GM18511 (cell line): ENCODE measurements around the gene ERP29.
"Not testable (repeated sequence)": the region's sequence is repeated elsewhere in the genome, so short reads cannot be mapped to it uniquely, and the experiment has no call there.

Experiments used
- ATAC-seq: cut with Tn5 transposase; IDR thresholded peaks from one replicate; pipeline ENCODE4 v1.9.1; 2021; ENCODE audit warnings: mild to moderate bottlenecking, moderate library complexity; ENCODE audit not compliant: unreplicated experiment

The ERP29 gene

DNA sequence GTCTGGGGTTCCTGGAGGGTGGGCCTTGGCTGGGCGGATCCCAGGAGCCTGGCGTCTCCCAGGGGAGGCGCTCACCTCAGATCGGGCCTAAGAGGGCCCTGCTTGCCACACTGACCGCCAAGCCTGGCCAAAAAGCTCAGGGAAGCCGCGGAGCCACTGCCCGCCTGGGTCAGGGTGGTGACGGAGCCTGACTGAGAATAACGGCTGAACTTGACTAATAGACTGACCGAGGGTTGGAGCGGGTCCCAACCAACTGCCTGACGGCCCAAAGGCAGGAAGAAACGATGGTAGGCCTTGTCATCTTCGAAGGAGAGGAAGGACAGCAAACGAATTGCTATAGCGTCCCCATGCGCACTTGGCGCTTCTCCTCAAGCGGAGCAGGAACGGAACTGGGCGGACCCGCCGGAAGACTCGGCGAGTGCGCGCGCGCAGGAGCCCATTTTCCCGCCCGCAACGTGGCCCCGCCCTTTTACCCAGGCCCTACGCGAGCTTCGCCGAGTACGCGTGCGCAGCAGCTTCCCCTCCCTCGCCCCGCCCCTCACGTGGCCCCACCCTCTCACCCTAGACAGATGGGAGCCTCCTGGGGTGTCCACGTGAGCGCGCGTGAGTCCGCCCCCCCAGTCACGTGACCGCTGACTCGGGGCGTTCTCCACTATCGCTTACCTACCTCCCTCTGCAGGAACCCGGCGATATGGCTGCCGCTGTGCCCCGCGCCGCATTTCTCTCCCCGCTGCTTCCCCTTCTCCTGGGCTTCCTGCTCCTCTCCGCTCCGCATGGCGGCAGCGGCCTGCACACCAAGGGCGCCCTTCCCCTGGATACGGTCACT is at the start of gene ERP29, which contains the start of gene TMEM116:
Gene ERP29 (plus strand): TSS at position 652 of the 826 bp plus-strand sequence. CDS start 40 bp downstream, at position 692.
Gene TMEM116 (minus strand): TSS at position 391 of the 826 bp plus-strand sequence. CDS start 7,895 bp downstream, outside the sequence.
- peak; percentile 67 for ATAC-seq

GRCh38 chr12:111964935-111965334 is 48.3 kb upstream of the ERP29 start:
- ATAC-seq = no peak

DNA sequence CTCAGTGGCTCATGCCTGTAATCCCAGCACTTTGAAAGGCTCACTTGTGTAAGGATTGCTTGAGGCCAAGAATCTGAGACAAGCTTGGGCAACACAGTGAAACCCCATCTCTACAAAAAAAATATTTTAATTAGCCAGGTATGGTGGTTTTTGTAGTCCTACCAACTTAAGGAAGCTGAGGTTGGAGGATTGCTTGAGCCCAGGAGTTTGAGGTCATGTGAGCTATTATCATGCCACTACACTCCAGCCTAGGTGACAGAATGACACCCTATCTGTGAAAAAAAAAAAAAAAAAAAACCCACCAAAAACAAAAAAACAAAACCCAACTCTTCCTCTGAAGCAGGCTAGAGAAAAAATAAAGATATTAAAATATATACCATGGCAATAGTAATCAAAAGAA is 41.4 kb upstream of the ERP29 start:
- no peak for ATAC-seq

DNA sequence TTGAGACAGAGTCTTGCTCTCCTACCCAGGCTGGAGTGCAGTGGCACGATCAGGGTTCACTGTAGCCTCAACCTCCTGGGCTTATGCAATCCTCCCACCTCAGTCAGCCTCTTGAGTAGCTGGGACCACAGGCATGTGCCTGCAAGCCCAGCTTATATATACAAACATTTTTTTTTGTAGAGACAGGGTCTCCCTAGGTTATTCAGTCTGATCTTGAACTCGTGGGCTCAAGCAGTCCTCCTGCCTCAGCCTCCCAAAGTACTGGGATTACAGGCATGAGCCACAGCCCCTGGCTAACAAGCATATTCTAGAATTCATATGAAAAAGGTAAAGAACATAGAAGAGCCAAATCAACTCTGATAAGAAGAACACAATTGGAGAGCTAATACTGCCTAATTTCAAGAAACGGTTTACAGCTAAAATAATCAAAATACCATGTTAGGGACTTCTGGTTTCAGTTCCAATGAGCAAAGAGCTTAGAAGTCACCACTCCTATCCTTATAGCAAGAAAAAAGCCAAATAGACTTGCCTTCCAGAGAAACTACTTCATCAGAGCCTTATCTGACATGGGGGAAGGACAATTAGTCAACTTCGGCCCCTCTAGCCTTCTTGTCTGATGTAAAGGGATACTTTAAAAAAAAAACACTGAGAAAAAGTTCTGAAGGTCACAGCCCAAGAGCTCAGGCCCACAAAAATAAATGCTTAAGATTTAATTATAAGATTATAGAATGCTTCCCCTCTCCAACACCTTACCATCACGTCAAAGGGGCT is 37.9 kb upstream of the ERP29 start:
- no peak for ATAC-seq

GRCh38 chr12:111976291-111976690 is 36.9 kb upstream of the ERP29 start:
- ATAC-seq = no peak

DNA sequence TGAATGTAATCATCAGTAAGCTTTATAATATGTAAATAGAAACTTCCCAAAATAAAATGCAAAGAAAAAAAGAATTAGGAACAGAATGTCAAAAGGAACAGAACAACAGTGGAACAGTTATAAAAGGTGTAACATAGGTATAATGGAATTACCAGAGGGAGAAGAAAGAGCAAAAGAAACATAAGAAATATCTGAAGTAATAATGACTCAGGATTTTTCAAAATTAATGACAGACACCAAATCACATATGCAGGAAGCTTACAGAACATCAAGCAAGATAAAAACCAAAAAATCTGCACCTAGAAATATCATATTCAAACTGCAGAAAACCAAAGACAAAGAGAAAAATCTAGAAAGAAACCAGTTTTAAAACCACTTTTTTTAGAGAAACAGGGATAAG is 36.4 kb upstream of the ERP29 start:
- ATAC-seq = no peak

DNA sequence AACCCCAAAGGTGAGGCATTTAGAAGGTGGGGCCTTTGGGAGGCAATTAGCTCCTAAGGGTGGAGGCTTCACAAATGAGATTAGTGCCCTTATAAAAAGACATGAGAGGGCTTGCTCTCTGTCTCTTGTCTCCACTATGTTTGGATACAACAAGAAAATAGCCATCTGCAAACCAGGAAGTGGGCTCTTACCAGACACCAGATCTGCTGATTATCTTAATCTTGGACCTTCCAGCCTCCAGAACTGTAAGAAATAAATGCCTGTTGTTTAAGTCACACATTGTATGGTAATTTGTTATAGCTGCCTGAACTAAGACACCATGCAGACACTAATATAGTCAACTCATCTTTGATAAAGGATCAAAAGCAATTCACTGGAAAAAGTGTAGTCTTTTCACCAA is 34.7 kb upstream of the ERP29 start:
- ATAC-seq = no peak

GRCh38 chr12:111980598-111980997 is 32.6 kb upstream of the ERP29 start:
- ATAC-seq = no peak

DNA sequence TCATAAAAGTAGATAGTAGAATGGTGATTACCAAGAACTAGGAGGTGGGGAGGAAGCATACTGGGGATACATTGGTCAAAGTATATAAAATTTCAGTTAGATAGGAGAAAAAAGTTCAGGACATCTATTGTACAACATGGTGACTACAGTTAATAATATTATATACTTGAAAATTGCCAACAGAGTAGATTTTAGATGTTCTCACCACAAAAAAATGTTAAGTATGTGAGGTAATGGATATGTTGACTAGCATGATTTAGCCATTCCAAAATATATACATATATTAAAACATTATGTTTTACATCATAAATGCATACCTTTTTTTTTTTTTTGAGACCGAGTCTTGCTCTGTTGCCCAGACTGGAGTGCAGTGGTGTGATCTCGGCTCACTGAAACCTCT is 31.2 kb upstream of the ERP29 start:
- no peak for ATAC-seq

GRCh38 chr12:111984820-111985219 is 28.4 kb upstream of the ERP29 start:
- no peak for ATAC-seq

DNA sequence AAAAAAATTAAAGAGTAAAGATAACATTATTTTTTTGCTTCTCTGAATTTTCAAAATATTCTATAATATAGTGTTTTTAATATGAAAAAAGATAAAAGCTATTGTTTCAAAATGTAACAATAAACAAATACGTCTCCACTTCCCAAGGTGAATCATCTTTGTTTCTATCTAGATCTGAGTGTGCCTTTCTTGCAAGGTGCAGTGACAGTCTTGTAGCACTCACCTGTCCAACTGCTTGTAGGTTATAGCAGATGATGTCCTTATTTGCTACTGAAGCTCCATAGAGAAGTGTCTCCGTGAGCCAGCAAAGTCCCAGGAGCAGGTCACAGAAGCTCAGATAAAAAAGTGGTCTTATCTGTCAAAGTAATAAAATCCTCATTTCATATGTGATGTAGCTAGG is 21.7 kb upstream of the ERP29 start:
- ATAC-seq = no peak

DNA sequence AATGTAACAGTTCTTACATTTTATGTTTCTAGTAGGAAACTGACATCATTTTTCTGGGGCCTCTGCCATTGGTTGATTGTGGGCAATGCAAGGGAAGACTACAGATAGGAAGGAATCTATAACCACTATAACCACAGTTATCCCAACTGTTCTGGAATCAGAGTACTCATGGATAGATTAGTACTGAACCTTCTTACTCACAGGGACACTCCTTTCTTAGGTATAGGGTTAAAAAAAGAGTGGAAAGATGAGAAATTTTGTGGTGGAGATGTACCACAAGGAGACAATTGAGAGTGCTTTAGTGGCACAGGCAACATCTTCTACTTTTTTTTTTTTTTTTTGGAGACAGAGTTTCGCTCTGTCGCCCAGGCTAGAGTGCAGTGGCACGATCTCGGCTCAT is 21.3 kb upstream of the ERP29 start:
- ATAC-seq = no peak

DNA sequence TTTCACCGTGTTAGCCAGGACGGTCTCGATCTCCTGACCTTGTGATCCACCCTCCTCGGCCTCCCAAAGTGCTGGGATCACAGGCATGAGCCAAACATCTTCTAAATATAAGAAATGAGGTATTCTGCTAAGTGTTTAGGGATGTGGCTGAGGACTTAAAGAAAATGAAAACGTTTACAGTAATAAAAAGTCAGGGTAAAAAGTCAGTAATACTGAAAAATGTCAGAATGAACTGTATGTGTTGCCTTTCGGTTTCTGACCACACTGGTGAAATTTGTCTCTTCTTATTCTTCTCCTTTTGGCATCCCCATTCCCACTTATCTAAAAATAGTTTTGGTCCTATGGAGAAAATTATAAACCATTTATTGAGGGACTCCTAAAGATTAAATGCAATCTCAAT is 20.8 kb upstream of the ERP29 start:
- ATAC-seq = no peak

GRCh38 chr12:111993292-111994150 is 19.7 kb upstream of the ERP29 start:
- ATAC-seq = peak; percentile 73

GRCh38 chr12:111994211-111995111 is 18.8 kb upstream of the ERP29 start:
- ATAC-seq = peak; percentile 10

DNA sequence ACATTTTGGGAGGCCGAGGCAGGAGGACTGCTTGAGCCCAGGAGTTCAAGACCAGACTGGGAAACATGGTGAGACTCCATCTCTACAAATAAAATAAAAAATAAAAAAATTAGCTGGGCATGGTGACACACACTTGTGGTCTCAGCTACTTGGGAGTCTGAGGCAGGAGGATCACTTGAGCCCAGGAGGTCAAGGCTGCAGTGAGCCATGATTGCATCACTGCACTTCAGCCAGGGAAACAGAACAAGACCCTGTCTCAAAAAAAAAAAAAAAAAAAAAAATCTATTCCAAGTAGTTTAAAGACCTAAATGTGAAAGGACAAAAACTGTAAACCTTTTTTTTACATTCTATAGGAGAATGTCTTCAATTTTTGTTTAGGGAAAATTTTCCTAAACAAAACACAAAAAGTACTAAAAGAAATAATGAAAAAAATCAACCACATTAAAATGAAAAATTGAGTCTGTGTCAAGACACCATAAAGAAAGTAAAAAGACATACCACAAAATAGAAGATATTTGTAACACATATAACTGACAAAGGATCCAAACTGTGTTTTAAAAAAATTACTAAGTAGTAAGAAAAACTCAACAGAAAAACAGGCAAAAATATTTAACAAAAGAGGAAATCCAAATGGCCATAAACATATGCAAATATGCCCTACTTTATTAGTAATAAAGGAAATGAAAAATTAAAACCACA is 17.3 kb upstream of the ERP29 start:
- ATAC-seq = no peak

DNA sequence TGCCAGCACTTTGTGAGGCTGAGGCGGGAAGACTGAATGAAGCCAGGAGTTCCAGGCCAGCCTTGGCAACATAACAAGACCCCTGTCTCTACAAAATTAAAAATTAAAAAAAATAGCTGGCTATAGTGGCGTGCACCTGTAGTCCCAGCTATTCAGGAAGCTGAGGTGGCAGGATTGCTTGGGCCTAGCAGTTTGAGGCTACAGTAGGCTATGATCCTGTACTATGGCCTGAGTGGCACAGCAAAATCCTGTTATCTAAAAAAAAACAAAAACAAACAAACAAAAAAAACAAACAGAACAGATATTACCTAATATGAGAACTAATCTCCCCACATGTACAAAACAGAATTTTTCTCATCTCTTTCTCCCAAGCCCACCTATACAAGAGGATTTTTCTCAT is 15.9 kb upstream of the ERP29 start:
- no peak for ATAC-seq

DNA sequence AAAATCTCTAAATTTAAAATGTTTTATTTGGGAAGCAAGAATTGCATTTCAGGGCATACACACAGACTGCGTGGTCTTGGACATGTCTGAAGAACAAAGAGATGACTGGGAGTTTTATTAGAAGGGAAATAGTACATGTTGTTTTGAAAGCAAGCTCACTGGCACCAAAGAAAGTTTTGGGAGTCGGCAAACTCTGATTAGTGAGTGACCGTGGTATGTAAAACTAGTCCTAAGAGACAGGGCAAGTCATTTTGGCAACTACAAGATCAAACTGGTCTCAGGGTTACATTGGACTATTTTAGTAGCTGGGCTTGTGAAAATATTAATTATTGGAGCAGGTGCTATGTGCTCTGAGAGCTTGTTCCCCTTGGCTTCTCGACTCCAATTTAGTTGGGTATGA is 15.2 kb upstream of the ERP29 start:
- no peak for ATAC-seq

GRCh38 chr12:111999129-111999528 is 14.1 kb upstream of the ERP29 start:
- not testable (repeated sequence) for ATAC-seq
